Natural killer cell (primary cell): Measurements from ENCODE around the gene MMRN2. TPM values are rescaled to one million over a fixed set of nuclear protein-coding genes. Genes with fewer than 3 reads are reported as not detected.
"Not testable (repeated sequence)": the region's sequence is repeated elsewhere in the genome, so short reads cannot be mapped to it uniquely, and the experiment has no call there.

ENCODE experiments used
- ATAC-seq, 3 donors: fragments of 150-1000 bp in 2 of 3; fragments of 200-7000 bp in 1 of 3; cut with Tn5 transposase; 1 replicate in 1 of 3; 2 replicates in 2 of 3; pipeline ENCODE4 v1.10.0; 2021; ENCODE audit warnings: mild to moderate bottlenecking in 2 of 3, moderate library complexity in 2 of 3
- DNase-seq, 2 donors: peaks; one replicate each; pipeline versions ENCODE4 v3.0.0 to v3.0.0-alpha.2; 2013 to 2021; ENCODE audit warnings: mixed read lengths in 1 of 2
- H3K27ac ChIP-seq: one replicate; pipeline ENCODE4 v1.5.1; 2013; ENCODE audit warnings: mild to moderate bottlenecking, low read length
- H3K27me3 ChIP-seq: one replicate; pipeline ENCODE4 v1.6.1; 2013; ENCODE audit warnings: low read length; ENCODE audit not compliant: control insufficient read depth, insufficient read depth
- H3K36me3 ChIP-seq: one replicate; pipeline ENCODE4 v1.6.1; 2013; ENCODE audit warnings: low read length; ENCODE audit not compliant: control insufficient read depth, insufficient read depth
- H3K4me1 ChIP-seq: one replicate; pipeline ENCODE4 v1.6.1; 2013; ENCODE audit warnings: low read length; ENCODE audit not compliant: control insufficient read depth, insufficient read depth
- H3K4me3 ChIP-seq: one replicate; pipeline ENCODE4 v1.5.1; 2013; ENCODE audit warnings: low read length
- H3K9me3 ChIP-seq: one replicate; pipeline ENCODE4 v1.6.1; 2013; ENCODE audit warnings: low read length; ENCODE audit not compliant: control insufficient read depth, insufficient read depth
- H3K27ac Mint-ChIP-seq, 2 donors: one replicate each; pipeline ENCODE4 v1.8.0; 2022; ENCODE audit warnings: mild to moderate bottlenecking in 2 of 2, mixed read lengths in 2 of 2, moderate library complexity in 1 of 2
- H3K27me3 Mint-ChIP-seq, 2 donors: one replicate each; pipeline ENCODE4 v1.8.0; 2022; ENCODE audit warnings: low read depth in 2 of 2, mixed read lengths in 2 of 2
- H3K36me3 Mint-ChIP-seq: one replicate; pipeline ENCODE4 v1.8.0; 2022; ENCODE audit warnings: mixed read lengths
- H3K4me1 Mint-ChIP-seq, 2 donors: one replicate each; pipeline ENCODE4 v1.8.0; 2022; ENCODE audit warnings: mixed read lengths in 2 of 2
- H3K4me3 Mint-ChIP-seq: one replicate; pipeline ENCODE4 v1.8.0; 2022; ENCODE audit warnings: mild to moderate bottlenecking, moderate library complexity, mixed read lengths
- H3K9me3 Mint-ChIP-seq, 2 donors: one replicate each; pipeline ENCODE4 v1.8.0; 2022; ENCODE audit warnings: mixed read lengths in 2 of 2
- whole genome bisulfite sequencing: methylation state at CpG from one replicate; pipeline ENCODE4 v1.1.7; 2013; ENCODE audit warnings: missing lambda C conversion rate; ENCODE audit not compliant: insufficient coverage; 5-methylcytosine and 5-hydroxymethylcytosine counted together
- intact Hi-C: fragments of 100-400 bp; cut with micrococcal nuclease; formaldehyde crosslinking; loops from one replicate; pipeline ENCODE4 v1.14.2; 2022
- total RNA-seq, 4 donors: library from RNA; stranded (reverse); fragments of 120-200 nt in 1 of 4; gene quantifications; one replicate each; pipeline versions ENCODE4 v1.2.3 to v1.2.4, GENCODE V29; 2013 to 2022
- TF ChIP-seq, protein P1 (sequence below): fragments of 200-600 bp; IDR thresholded peaks from one replicate; pipeline ENCODE4 v1.8.0; 2022; ENCODE audit warnings: antibody characterized with exemption

MMRN2 gene, protein sequence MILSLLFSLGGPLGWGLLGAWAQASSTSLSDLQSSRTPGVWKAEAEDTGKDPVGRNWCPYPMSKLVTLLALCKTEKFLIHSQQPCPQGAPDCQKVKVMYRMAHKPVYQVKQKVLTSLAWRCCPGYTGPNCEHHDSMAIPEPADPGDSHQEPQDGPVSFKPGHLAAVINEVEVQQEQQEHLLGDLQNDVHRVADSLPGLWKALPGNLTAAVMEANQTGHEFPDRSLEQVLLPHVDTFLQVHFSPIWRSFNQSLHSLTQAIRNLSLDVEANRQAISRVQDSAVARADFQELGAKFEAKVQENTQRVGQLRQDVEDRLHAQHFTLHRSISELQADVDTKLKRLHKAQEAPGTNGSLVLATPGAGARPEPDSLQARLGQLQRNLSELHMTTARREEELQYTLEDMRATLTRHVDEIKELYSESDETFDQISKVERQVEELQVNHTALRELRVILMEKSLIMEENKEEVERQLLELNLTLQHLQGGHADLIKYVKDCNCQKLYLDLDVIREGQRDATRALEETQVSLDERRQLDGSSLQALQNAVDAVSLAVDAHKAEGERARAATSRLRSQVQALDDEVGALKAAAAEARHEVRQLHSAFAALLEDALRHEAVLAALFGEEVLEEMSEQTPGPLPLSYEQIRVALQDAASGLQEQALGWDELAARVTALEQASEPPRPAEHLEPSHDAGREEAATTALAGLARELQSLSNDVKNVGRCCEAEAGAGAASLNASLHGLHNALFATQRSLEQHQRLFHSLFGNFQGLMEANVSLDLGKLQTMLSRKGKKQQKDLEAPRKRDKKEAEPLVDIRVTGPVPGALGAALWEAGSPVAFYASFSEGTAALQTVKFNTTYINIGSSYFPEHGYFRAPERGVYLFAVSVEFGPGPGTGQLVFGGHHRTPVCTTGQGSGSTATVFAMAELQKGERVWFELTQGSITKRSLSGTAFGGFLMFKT
- 1 to 10 TPM in 1 of 3 donors, not detected in 2; 1.3 TPM for total RNA-seq
- total RNA-seq (2013), result 0.38 TPM

DNA sequence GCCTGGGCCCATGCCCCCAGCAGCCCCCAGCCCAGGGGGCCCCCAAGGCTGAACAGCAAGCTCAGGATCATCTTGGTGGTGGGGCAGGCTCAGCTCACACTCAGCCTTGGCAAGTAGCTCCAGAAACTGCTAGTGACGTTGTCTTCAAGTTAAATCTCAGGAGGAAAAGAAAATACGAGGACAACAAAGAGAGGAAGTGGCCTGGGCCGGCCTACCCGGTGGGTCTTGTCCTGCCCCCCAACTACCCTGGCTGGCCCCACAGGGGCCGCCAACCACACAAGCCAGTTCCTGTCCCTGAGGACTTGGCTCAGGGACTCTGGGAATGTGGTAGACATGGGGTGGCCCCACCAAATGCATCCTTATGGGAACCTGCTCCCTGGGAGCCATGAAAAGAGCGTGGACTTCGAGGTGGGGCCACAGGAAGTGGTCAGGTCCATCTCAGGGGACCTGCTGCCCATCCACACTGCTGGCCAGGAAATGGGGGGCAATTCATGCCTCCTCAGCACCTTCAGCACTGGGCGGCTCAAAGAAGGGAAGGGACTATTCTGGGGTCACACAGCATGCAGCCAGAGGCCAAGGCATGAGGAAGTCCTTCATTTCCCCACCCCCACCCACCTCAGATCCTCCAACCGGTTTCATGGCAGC is at the start of gene MMRN2:
TSS of gene MMRN2 (minus strand) at position 145 of the 645 bp plus-strand sequence. CDS start at position 71, 74 bp downstream.
- Histone ChIP-seq H3K27me3 (no peaks in the 10 kb centered on the region), H3K4me1 (peaks cover 12% of the 10 kb centered on the region), H3K4me3 (no peak within 1 kb of the TSS), H3K9me3 (peaks cover 4% of the 10 kb centered on the region), H3K36me3 (no peaks in the 10 kb centered on the region), H3K27ac (no peak within 1 kb of the TSS)
- TF ChIP-seq, protein P1, sequence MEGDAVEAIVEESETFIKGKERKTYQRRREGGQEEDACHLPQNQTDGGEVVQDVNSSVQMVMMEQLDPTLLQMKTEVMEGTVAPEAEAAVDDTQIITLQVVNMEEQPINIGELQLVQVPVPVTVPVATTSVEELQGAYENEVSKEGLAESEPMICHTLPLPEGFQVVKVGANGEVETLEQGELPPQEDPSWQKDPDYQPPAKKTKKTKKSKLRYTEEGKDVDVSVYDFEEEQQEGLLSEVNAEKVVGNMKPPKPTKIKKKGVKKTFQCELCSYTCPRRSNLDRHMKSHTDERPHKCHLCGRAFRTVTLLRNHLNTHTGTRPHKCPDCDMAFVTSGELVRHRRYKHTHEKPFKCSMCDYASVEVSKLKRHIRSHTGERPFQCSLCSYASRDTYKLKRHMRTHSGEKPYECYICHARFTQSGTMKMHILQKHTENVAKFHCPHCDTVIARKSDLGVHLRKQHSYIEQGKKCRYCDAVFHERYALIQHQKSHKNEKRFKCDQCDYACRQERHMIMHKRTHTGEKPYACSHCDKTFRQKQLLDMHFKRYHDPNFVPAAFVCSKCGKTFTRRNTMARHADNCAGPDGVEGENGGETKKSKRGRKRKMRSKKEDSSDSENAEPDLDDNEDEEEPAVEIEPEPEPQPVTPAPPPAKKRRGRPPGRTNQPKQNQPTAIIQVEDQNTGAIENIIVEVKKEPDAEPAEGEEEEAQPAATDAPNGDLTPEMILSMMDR, result no peak
- H3K4me1 Mint-ChIP-seq, result no peaks in the 10 kb centered on the region
- 44% methylated on average over 9 of the region's 9 CpGs for WGBS
- ATAC-seq (no peak), DNase-seq (no peak)
- peak within 1 kb of the TSS in 1 of 2 donors; percentile 11 for H3K27ac Mint-ChIP-seq
- intact Hi-C loops, result no loop called here
- H3K27me3 Mint-ChIP-seq, result no peaks in the 10 kb centered on the region
- H3K36me3 Mint-ChIP-seq, result no peaks in the 10 kb centered on the region
- H3K4me3 Mint-ChIP-seq, result no peak within 1 kb of the TSS
- H3K9me3 Mint-ChIP-seq, result no peaks in the 10 kb centered on the region

DNA sequence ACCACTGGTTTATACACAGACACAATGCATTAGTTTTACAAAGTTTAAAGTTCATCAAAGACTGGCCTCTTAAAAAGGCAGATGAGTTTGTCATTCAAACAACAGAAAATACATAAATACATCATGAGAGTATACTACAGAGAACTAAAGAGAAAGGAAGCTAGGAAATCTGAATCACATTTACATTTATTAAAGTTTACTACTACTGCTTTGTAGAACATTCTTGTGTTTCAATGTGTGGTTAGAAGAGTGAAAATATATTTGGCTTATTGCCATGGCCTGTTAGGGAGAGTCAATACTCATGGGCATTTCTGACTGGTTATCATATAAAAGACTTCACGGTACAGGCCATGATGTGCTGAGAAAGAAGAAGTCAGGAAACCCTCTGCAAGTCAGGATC is 49.7 kb upstream of the MMRN2 start:
- H3K27ac Mint-ChIP-seq, H3K36me3 Mint-ChIP-seq, ATAC-seq, H3K36me3 ChIP-seq, H3K4me3 ChIP-seq, H3K9me3 ChIP-seq, H3K4me1 Mint-ChIP-seq, H3K27me3 ChIP-seq, H3K9me3 Mint-ChIP-seq, intact Hi-C loops, H3K4me3 Mint-ChIP-seq, DNase-seq, H3K27ac ChIP-seq, H3K4me1 ChIP-seq, H3K27me3 Mint-ChIP-seq: not testable (repeated sequence)
- no CpG with 5 or more reads among the region's 1 CpG for WGBS

DNA sequence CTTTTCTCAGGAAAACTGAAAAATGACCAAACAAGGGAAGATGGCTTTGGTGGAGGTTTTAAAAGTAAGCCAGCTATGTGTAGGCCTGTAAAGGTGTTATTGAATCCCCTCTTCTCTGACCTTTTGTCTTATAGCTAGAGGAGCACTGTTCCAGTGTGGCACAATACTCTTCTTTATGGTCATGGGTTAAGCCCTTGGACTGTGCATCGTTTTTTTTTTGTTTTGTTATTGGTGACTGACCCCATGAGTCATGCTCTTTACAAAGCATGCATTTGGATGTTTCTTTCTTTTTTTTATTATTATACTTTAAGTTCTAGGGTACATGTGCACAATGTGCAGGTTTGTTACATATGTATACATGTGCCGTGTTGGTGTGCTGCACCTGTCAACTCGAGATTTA is 43.1 kb upstream of the MMRN2 start:
- Mint-ChIP-seq H3K27ac (no peak overlapping the region), H3K9me3 (no peaks in the 10 kb centered on the region), H3K27me3 (peaks cover 4 to 8% of the 10 kb centered on the region in 2 donors), H3K4me1 (no peaks in the 10 kb centered on the region), H3K36me3 (no peaks in the 10 kb centered on the region), H3K4me3 (no peak overlapping the region)
- H3K27me3 ChIP-seq, result no peaks in the 10 kb centered on the region
- DNase-seq, result no peak
- H3K4me3 ChIP-seq, result no peak overlapping the region
- no peak for ATAC-seq
- intact Hi-C loops, result no loop called here
- no peak overlapping the region for H3K27ac ChIP-seq
- no peaks in the 10 kb centered on the region for H3K4me1 ChIP-seq
- TF ChIP-seq, protein P1, result no peak
- H3K9me3 ChIP-seq, result no peaks in the 10 kb centered on the region
- H3K36me3 ChIP-seq, result no peaks in the 10 kb centered on the region
- 90% methylated on average over 1 of the region's 3 CpGs for WGBS

DNA sequence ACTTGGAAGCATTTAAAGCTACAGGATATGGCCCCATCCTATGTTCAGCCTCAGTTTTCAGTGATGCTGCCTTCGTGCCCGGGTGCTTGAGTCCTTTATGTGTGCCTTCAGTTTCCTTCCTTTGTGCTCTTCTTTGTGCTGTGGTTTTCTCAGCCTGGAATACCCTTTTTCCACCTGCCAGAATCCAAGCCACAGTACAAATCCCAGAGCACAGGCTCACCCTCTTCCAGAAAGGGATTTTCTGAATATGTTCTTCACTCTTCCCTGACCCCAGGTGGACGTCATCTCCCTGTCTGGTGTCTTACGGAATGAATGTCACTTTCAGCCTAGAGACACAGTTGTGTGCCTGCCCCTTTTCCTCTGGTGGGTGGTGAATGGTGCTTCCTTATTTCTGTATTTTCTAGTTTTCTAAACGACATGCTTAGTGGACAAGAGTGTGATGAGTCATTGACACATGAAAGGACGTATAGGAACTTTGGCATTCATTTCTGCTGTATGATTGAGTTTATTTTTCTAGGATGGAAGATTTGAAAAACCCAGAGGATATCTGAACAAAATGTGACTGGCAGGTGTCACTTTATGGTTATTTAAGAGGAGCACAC is 42.5 kb upstream of the MMRN2 start:
- H3K4me3 ChIP-seq, H3K27ac Mint-ChIP-seq, intact Hi-C loops, H3K4me1 ChIP-seq, H3K36me3 ChIP-seq, ATAC-seq, DNase-seq, H3K27me3 Mint-ChIP-seq, H3K4me1 Mint-ChIP-seq, H3K36me3 Mint-ChIP-seq, H3K4me3 Mint-ChIP-seq, H3K27me3 ChIP-seq, H3K27ac ChIP-seq, H3K9me3 ChIP-seq, H3K9me3 Mint-ChIP-seq: not testable (repeated sequence)
- WGBS, result 69% methylated on average over 4 of the region's 6 CpGs
